Measurements from ENCODE around the gene ST3GAL4.

ST3GAL4 gene

GRCh38 chr11:126452241-126453101 is 97.0 kb downstream of the ST3GAL4 start:
- no peak for TF ChIP-seq CTCF (IDR thresholded peaks at IDR 0.05)

- TF ChIP-seq CTCF (IDR thresholded peaks at IDR 0.05): no peak
Observed at GRCh38 chr11:126456089-126456488, 100.6 kb downstream of the ST3GAL4 start.

GRCh38 chr11:126456783-126457542 is 101.5 kb downstream of the ST3GAL4 start:
- no peak for TF ChIP-seq CTCF (IDR thresholded peaks at IDR 0.05)

- no peak for TF ChIP-seq CTCF (IDR thresholded peaks at IDR 0.05)
Observed at GRCh38 chr11:126457817-126458216, 102.3 kb downstream of the ST3GAL4 start.

GRCh38 chr11:126459691-126460281 is 104.3 kb downstream of the ST3GAL4 start:
- TF ChIP-seq CTCF (IDR thresholded peaks at IDR 0.05): no peak

- no peak for TF ChIP-seq CTCF (IDR thresholded peaks at IDR 0.05)
Observed at GRCh38 chr11:126460417-126461095, 105.1 kb downstream of the ST3GAL4 start.

GRCh38 chr11:126461096-126461440 is 105.6 kb downstream of the ST3GAL4 start:
- TF ChIP-seq CTCF (IDR thresholded peaks at IDR 0.05): no peak

All from LNCAP (cell line).